Testis (tissue), 2 donors: ENCODE data around the gene EMC9.

ENCODE experiments used
- CTCF ChIP-seq, 3 experiments: fragments of 450-650 bp in 2 of 3; fragments of 200-600 bp in 1 of 3; sonication (generic) in 1 of 3; IDR thresholded peaks; one replicate each; pipeline ENCODE4 v1.5.1; 2016 to 2019; ENCODE audit warnings: antibody characterized with exemption in 3 of 3, mild to moderate bottlenecking in 2 of 3, moderate library complexity in 1 of 3
- POLR2A ChIP-seq: fragments of 450-650 bp; IDR thresholded peaks from one replicate; pipeline ENCODE4 v1.6.1; 2017; ENCODE audit warnings: antibody characterized with exemption, mild to moderate bottlenecking, moderate library complexity

- TF ChIP-seq POLR2A, result no peak
- TF ChIP-seq CTCF (IDR thresholded peaks at IDR 0.05), result no peak
Observed at GRCh38 chr14:24113379-24113800, 28.0 kb downstream of the EMC9 start.
